Keratinocyte (primary cell): Measurements from ENCODE around the gene TAF1B. TPM values are rescaled to one million over a fixed set of nuclear protein-coding genes. Genes with fewer than 3 reads are reported as not detected.

Experiments used
- DNase-seq: peaks from one replicate; pipeline ENCODE4 v3.0.0-alpha.2; 2011; ENCODE audit warnings: low read depth, missing footprints, low spot score
- FAIRE-seq: peaks from 2 replicates; lab custom pipeline; 2011; peaks lifted over from hg19 to GRCh38; lab: Jason Lieb, UNC
- H2AFZ ChIP-seq: 2 replicates; pipeline ENCODE4 v1.6.0; 2012; ENCODE audit warnings: low read length, control low read depth, inconsistent platforms; ENCODE audit not compliant: control insufficient read depth
- H3K27ac ChIP-seq: 2 replicates; pipeline ENCODE4 v1.5.1; 2011; ENCODE audit warnings: low read length; ENCODE audit not compliant: control insufficient read depth, insufficient read depth
- H3K27me3 ChIP-seq: 3 replicates; pipeline ENCODE4 v1.6.0; 2011; ENCODE audit warnings: low read length; ENCODE audit not compliant: control insufficient read depth, insufficient read depth; ENCODE audit errors: extremely low read depth
- H3K36me3 ChIP-seq, 2 experiments: 2 replicates in 1 of 2; 3 replicates in 1 of 2; pipeline ENCODE4 v1.5.1; 2011; ENCODE audit warnings: low read length in 2 of 2, mild to moderate bottlenecking in 1 of 2; ENCODE audit not compliant: control insufficient read depth in 2 of 2, insufficient read depth in 2 of 2; ENCODE audit errors: extremely low read depth in 1 of 2
- H3K4me1 ChIP-seq: 3 replicates; pipeline ENCODE4 v1.5.1; 2011; ENCODE audit warnings: low read length; ENCODE audit not compliant: control insufficient read depth, insufficient read depth; ENCODE audit errors: extremely low read depth
- H3K4me2 ChIP-seq: 3 replicates; pipeline ENCODE4 v1.6.0; 2011; ENCODE audit warnings: low read depth, low read length; ENCODE audit not compliant: control insufficient read depth, insufficient read depth; ENCODE audit errors: extremely low read depth
- H3K4me3 ChIP-seq, 3 experiments: fragments of 200-600 bp in 1 of 3; sonication (generic) in 1 of 3; 2 replicates in 2 of 3; 3 replicates in 1 of 3; pipeline ENCODE4 v1.5.1; 2011 to 2016; ENCODE audit warnings: low read length in 3 of 3, mild to moderate bottlenecking in 3 of 3, control low read depth in 2 of 3, inconsistent platforms in 1 of 3, low read depth in 1 of 3, mixed read lengths in 1 of 3, mixed run types in 1 of 3, moderate library complexity in 1 of 3; ENCODE audit not compliant: control insufficient read depth in 2 of 3, insufficient read depth in 2 of 3; ENCODE audit errors: extremely low read depth in 1 of 3
- H3K79me2 ChIP-seq: 2 replicates; pipeline ENCODE4 v1.6.0; 2012; ENCODE audit warnings: low read length; ENCODE audit not compliant: control insufficient read depth, insufficient read depth
- H3K9ac ChIP-seq: 3 replicates; pipeline ENCODE4 v1.6.0; 2011; ENCODE audit warnings: low read length; ENCODE audit not compliant: control insufficient read depth, insufficient read depth; ENCODE audit errors: extremely low read depth
- H3K9me1 ChIP-seq: 3 replicates; pipeline ENCODE4 v1.6.0; 2011; ENCODE audit warnings: low read length; ENCODE audit not compliant: control insufficient read depth, insufficient read depth; ENCODE audit errors: extremely low read depth
- H3K9me3 ChIP-seq: 2 replicates; pipeline ENCODE4 v1.5.1; 2012; ENCODE audit warnings: low read depth, low read length; ENCODE audit not compliant: control insufficient read depth
- H4K20me1 ChIP-seq: 3 replicates; pipeline ENCODE4 v1.6.0; 2011; ENCODE audit warnings: low read length; ENCODE audit not compliant: control insufficient read depth, insufficient read depth; ENCODE audit errors: extremely low read depth
- CTCF ChIP-seq, 3 experiments: IDR thresholded peaks in 1 of 3; conservative IDR thresholded peaks in 1 of 3; optimal IDR thresholded peaks in 1 of 3; 2 replicates in 2 of 3; 3 replicates in 1 of 3; pipeline versions ENCODE3 to v1.5.1; 2011; ENCODE audit warnings: low read length in 3 of 3, mild to moderate bottlenecking in 3 of 3, moderate library complexity in 2 of 3, control low read depth in 1 of 3, inconsistent platforms in 1 of 3; ENCODE audit not compliant: insufficient read depth in 2 of 3; ENCODE audit errors: extremely low read depth in 1 of 3
- EZH2 ChIP-seq: IDR thresholded peaks from one replicate; pipeline ENCODE4 v1.6.1; 2012; ENCODE audit warnings: inconsistent platforms, mild to moderate bottlenecking, low read length, moderate library complexity
- dilution Hi-C: fragments of 300-500 bp; cut with MboI; formaldehyde crosslinking; loops from one replicate; pipeline ENCODE4 v1.7.0; 2020; ENCODE audit warnings: low sequenced_read_pairs; ENCODE audit not compliant: extremely low pct_ligation_motif_present
- polyA plus RNA-seq, 5 experiments: library from polyadenylated mRNA; depleted of rRNA in 3 of 5; stranded (reverse) in 3 of 5; stranded (forward) in 1 of 5; unstranded in 1 of 5; fragments of >200 nt; gene quantifications; 1 replicate in 1 of 5; 2 replicates in 3 of 5; 3 replicates in 1 of 5; pipeline versions ENCODE4 v1.2.1 to v1.2.3, GENCODE V29; 2011 to 2012; ENCODE audit warnings: missing spikeins in 2 of 5, low read depth in 1 of 5, low replicate concordance in 1 of 5

The TAF1B gene
- polyA plus RNA-seq, 1 donor (not counting 4 experiments of a cell fraction or from before 2014, with no cell fraction given) = 16.5 TPM

GRCh38 chr2:9981655-9982054, 138.4 kb downstream of the TAF1B start:
- Histone ChIP-seq H3K4me3 (no peak overlapping the region), H3K4me1 (no peaks in the 10 kb centered on the region), H4K20me1 (no peaks in the 10 kb centered on the region), H3K27me3 (no peaks in the 10 kb centered on the region), H3K9ac (no peak overlapping the region), H3K27ac (no peak overlapping the region), H3K4me2 (no peak overlapping the region), H3K9me3 (no peaks in the 10 kb centered on the region), H3K79me2 (no peaks in the 10 kb centered on the region), H3K36me3 (no peaks in the 10 kb centered on the region), H2AFZ (no peak overlapping the region), H3K9me1 (no peaks in the 10 kb centered on the region)
- no peak for DNase-seq
- no peak for TF ChIP-seq EZH2
- TF ChIP-seq CTCF (optimal IDR thresholded peaks at IDR 0.05 in 1 of 3, IDR thresholded peaks at IDR 0.05 in 1 of 3, conservative IDR thresholded peaks at IDR 0.05 in 1 of 3; ENCODE audit: extremely low read depth in 1 of 3, insufficient read depth in 2 of 3, low read length in 3 of 3) = no peak
- no peak for FAIRE-seq
- dilution Hi-C loops = no loop called here

GRCh38 chr2:9982248-9982647, 139.0 kb downstream of the TAF1B start:
- Histone ChIP-seq H3K36me3 (no peaks in the 10 kb centered on the region), H3K4me2 (no peak overlapping the region), H3K9me1 (no peaks in the 10 kb centered on the region), H3K27ac (no peak overlapping the region), H3K9me3 (no peaks in the 10 kb centered on the region), H3K27me3 (no peaks in the 10 kb centered on the region), H3K79me2 (no peaks in the 10 kb centered on the region), H3K4me3 (no peak overlapping the region), H2AFZ (no peak overlapping the region), H3K9ac (no peak overlapping the region), H4K20me1 (no peaks in the 10 kb centered on the region), H3K4me1 (no peaks in the 10 kb centered on the region)
- no peak for DNase-seq
- no peak for FAIRE-seq
- no peak for TF ChIP-seq EZH2
- TF ChIP-seq CTCF (optimal IDR thresholded peaks at IDR 0.05 in 1 of 3, IDR thresholded peaks at IDR 0.05 in 1 of 3, conservative IDR thresholded peaks at IDR 0.05 in 1 of 3; ENCODE audit: extremely low read depth in 1 of 3, insufficient read depth in 2 of 3, low read length in 3 of 3) = no peak
- dilution Hi-C loops = no loop called here
